HG02973 (cell line): Measurements from ENCODE around the gene CEP104.

Source experiments
- ATAC-seq: cut with Tn5 transposase; IDR thresholded peaks from one replicate; pipeline ENCODE4 v1.9.1; 2021; ENCODE audit warnings: moderate library complexity; ENCODE audit not compliant: unreplicated experiment

The CEP104 gene

GRCh38 chr1:3894626-3895278 lies 37.7 kb upstream of the CEP104 start:
- no peak for ATAC-seq

GRCh38 chr1:3893190-3893589 lies 36.2 kb upstream of the CEP104 start:
- ATAC-seq = no peak

GRCh38 chr1:3892748-3893147 lies 35.7 kb upstream of the CEP104 start:
- no peak for ATAC-seq

- no peak for ATAC-seq
These were observed 34.4 kb upstream of the CEP104 start for GRCh38 chr1:3891329-3891865.

- no peak for ATAC-seq
These were observed 33.6 kb upstream of the CEP104 start for GRCh38 chr1:3890389-3891328.

GRCh38 chr1:3889936-3890335 lies 32.9 kb upstream of the CEP104 start:
- no peak for ATAC-seq

GRCh38 chr1:3888301-3888700 lies 31.3 kb upstream of the CEP104 start:
- ATAC-seq = no peak

- no peak for ATAC-seq
These were observed 29.7 kb upstream of the CEP104 start for GRCh38 chr1:3886691-3887090.

GRCh38 chr1:3886106-3886670 lies 29.2 kb upstream of the CEP104 start:
- no peak for ATAC-seq

- no peak for ATAC-seq
These were observed 28.6 kb upstream of the CEP104 start for GRCh38 chr1:3885611-3886010.

- ATAC-seq = no peak
These were observed 28.0 kb upstream of the CEP104 start for GRCh38 chr1:3884966-3885365.

- ATAC-seq = no peak
These were observed 26.3 kb upstream of the CEP104 start for GRCh38 chr1:3883194-3883925.

- no peak for ATAC-seq
These were observed 24.1 kb upstream of the CEP104 start for GRCh38 chr1:3881193-3881480.

- no peak for ATAC-seq
These were observed 23.6 kb upstream of the CEP104 start for GRCh38 chr1:3880429-3881192.

- no peak for ATAC-seq
These were observed 22.9 kb upstream of the CEP104 start for GRCh38 chr1:3879787-3880428.

- ATAC-seq = no peak
These were observed 22.1 kb upstream of the CEP104 start for GRCh38 chr1:3879099-3879498.

- ATAC-seq = no peak
These were observed 19.7 kb upstream of the CEP104 start for GRCh38 chr1:3876716-3877115.

- ATAC-seq = no peak
These were observed 17.7 kb upstream of the CEP104 start for GRCh38 chr1:3874736-3875135.

GRCh38 chr1:3872546-3872945 lies 15.5 kb upstream of the CEP104 start:
- ATAC-seq = no peak

GRCh38 chr1:3871451-3871805 lies 14.4 kb upstream of the CEP104 start:
- ATAC-seq = no peak
